K562 (cell line): ENCODE results near the gene PEPD. TPM values are rescaled to one million over a fixed set of nuclear protein-coding genes. Genes with fewer than 3 reads are reported as not detected.

Experiments
- ATAC-seq: fragments of 200-7000 bp; cut with Tn5 transposase; 3 replicates; pipeline ENCODE4 v1.9.1; 2020; ENCODE audit warnings: moderate library complexity
- BruUV-seq: library from RNA; stranded (reverse); fragments of 400-500 nt; replicated peaks from 2 replicates; lab custom pipeline; 2021; lab: Mats Ljungman, UMichigan
- CTCF ChIA-PET: fragments of 300-600 bp; formaldehyde crosslinking; extraction: SDS; loops from one replicate; lab custom pipeline; 2021; ENCODE audit warnings: low intra/inter-chr PET ratio; lab: Yijun Ruan, JAX
- POLR2A ChIA-PET: fragments of 300-600, 350-650 bp; sonication (Branson Sonifier 250); formaldehyde crosslinking; extraction: SDS; loops from one replicate; lab custom pipeline; 2021; ENCODE audit warnings: antibody characterized with exemption, inconsistent platforms; lab: Yijun Ruan, JAX
- DNase-seq, 4 experiments: peaks; one replicate each; pipeline versions ENCODE4 v3.0.0 to v3.0.0-alpha.2; 2011 to 2018; ENCODE audit warnings: low spot score in 3 of 4, mixed read lengths in 3 of 4; ENCODE audit errors: extremely low read depth in 1 of 4
- FAIRE-seq: peaks from 2 replicates; lab custom pipeline; 2011; peaks lifted over from hg19 to GRCh38; lab: Jason Lieb, UNC
- H2AFZ ChIP-seq: 2 replicates; pipeline ENCODE4 v1.6.0; 2011; ENCODE audit warnings: low read depth, low read length, control low read depth, inconsistent platforms
- H3K27ac ChIP-seq: fragments of 200-600 bp; 3 replicates; pipeline ENCODE4 v1.8.0; 2011; ENCODE audit warnings: low read depth, mild to moderate bottlenecking, control low read depth, inconsistent platforms, low read length, moderate library complexity, mixed read lengths; ENCODE audit errors: extremely low read depth
- H3K27me3 ChIP-seq, 2 experiments: fragments of 300-600 bp in 1 of 2; 2 replicates in 1 of 2; 3 replicates in 1 of 2; pipeline versions ENCODE4 v1.6.0 to v1.8.0; 2011; ENCODE audit warnings: inconsistent platforms in 2 of 2, low read length in 2 of 2, mild to moderate bottlenecking in 1 of 2, mixed read lengths in 1 of 2, moderate library complexity in 1 of 2; ENCODE audit not compliant: control insufficient read depth in 2 of 2, insufficient read depth in 2 of 2
- H3K36me3 ChIP-seq: fragments of 300-600 bp; 3 replicates; pipeline ENCODE4 v1.8.0; 2011; ENCODE audit warnings: mild to moderate bottlenecking, low read length, inconsistent platforms; ENCODE audit not compliant: control insufficient read depth, insufficient read depth
- H3K4me1 ChIP-seq, 2 experiments: fragments of 200-600 bp in 1 of 2; replicated peaks in 1 of 2; 2 replicates in 1 of 2; 3 replicates in 1 of 2; pipeline versions ENCODE4 v1.5.1 to v1.8.0; 2011; ENCODE audit warnings: inconsistent platforms in 2 of 2, low read length in 2 of 2, mild to moderate bottlenecking in 1 of 2, mixed read lengths in 1 of 2, moderate library complexity in 1 of 2; ENCODE audit not compliant: control insufficient read depth in 2 of 2, insufficient read depth in 2 of 2
- H3K4me2 ChIP-seq: 2 replicates; pipeline ENCODE4 v1.6.1; 2011; ENCODE audit warnings: low read length, control low read depth, inconsistent platforms, mixed read lengths; ENCODE audit not compliant: insufficient read depth
- H3K4me3 ChIP-seq: fragments of 200-600 bp; sonication (generic), shearing (Covaris generic); 2 replicates; pipeline ENCODE4 v1.5.1; 2016; ENCODE audit warnings: control low read depth, inconsistent platforms
- H3K79me2 ChIP-seq: fragments of 200-600 bp; 3 replicates; pipeline ENCODE4 v1.8.0; 2011; ENCODE audit warnings: low read length, inconsistent platforms; ENCODE audit not compliant: control insufficient read depth, insufficient read depth
- H3K9ac ChIP-seq, 2 experiments: 2 replicates each; pipeline versions ENCODE4 v1.6.0 to v1.6.1; 2011; ENCODE audit warnings: low read depth in 2 of 2, low read length in 2 of 2, control low read depth in 1 of 2, inconsistent platforms in 1 of 2, mild to moderate bottlenecking in 1 of 2, mixed read lengths in 1 of 2; ENCODE audit not compliant: insufficient read depth in 1 of 2
- H3K9me1 ChIP-seq: one replicate; pipeline ENCODE4 v1.6.0; 2011; ENCODE audit warnings: inconsistent platforms, mild to moderate bottlenecking, low read length, moderate library complexity; ENCODE audit not compliant: control insufficient read depth, insufficient read depth
- H3K9me3 ChIP-seq: replicated peaks from 2 replicates; pipeline ENCODE4 v1.5.1; 2011; ENCODE audit warnings: low read depth, low read length, inconsistent platforms; ENCODE audit not compliant: control insufficient read depth, insufficient read depth
- H4K20me1 ChIP-seq: replicated peaks from 2 replicates; pipeline ENCODE4 v1.6.1; 2011; ENCODE audit warnings: low read length, inconsistent platforms, mixed read lengths; ENCODE audit not compliant: control insufficient read depth, insufficient read depth
- CC2D1A ChIP-seq: fragments of 450-650 bp; IDR thresholded peaks from 2 replicates; pipeline ENCODE4 v1.6.1; 2017; ENCODE audit warnings: mild to moderate bottlenecking
- E2F8 ChIP-seq: fragments of 450-650 bp; IDR thresholded peaks from 2 replicates; pipeline ENCODE4 v1.7.1; 2018; ENCODE audit warnings: mild to moderate bottlenecking, low read depth; ENCODE audit not compliant: partially characterized antibody
- NUFIP1 ChIP-seq: fragments of 450-650 bp; IDR thresholded peaks from 2 replicates; pipeline ENCODE4 v1.6.1; 2018; ENCODE audit not compliant: partially characterized antibody
- PHTF2 ChIP-seq: fragments of 250-450 bp; sonication (Bioruptor Pico); IDR thresholded peaks from 2 replicates; pipeline ENCODE4 v1.5.0; 2021; ENCODE audit warnings: mild to moderate bottlenecking
- THRA ChIP-seq: fragments of 450-650 bp; IDR thresholded peaks from 2 replicates; pipeline ENCODE4 v1.6.1; 2017; ENCODE audit warnings: mild to moderate bottlenecking, moderate library complexity
- ZNF12 ChIP-seq: sonication (generic); formaldehyde crosslinking; IDR thresholded peaks from 2 replicates; pipeline ENCODE4 v1.4.0; 2020; ENCODE audit warnings: mild to moderate bottlenecking, missing genetic modification reagents
- ZNF212 ChIP-seq: fragments of 450-650 bp; formaldehyde crosslinking; IDR thresholded peaks from 2 replicates; pipeline ENCODE4 v1.4.0; 2020; ENCODE audit warnings: mild to moderate bottlenecking
- WGBS: fragments of 100-300 bp; shearing (Covaris generic); methylation state at CpG from one replicate; pipeline ENCODE4 v1.1.6; 2016; ENCODE audit warnings: low coverage, mixed read lengths; ENCODE audit not compliant: insufficient coverage; ENCODE audit errors: missing lambda C conversion rate; 5-methylcytosine and 5-hydroxymethylcytosine counted together
- in situ Hi-C: fragments of 300-500 bp; cut with MboI; formaldehyde crosslinking; loops from 4 replicates; pipeline ENCODE4 v1.15.0; 2018; ENCODE audit warnings: inconsistent platforms, mixed read lengths
- intact Hi-C: fragments of 100-400 bp; cut with micrococcal nuclease; formaldehyde crosslinking; loops from 2 replicates; pipeline ENCODE4 v1.14.2; 2022
- polyA plus RNA-seq, 8 experiments: library from polyadenylated mRNA; depleted of rRNA in 4 of 8; stranded (reverse) in 5 of 8; unstranded in 3 of 8; fragments of >200 nt; fragmentation: Nextera tagmentation in 2 of 8; fragmentation: Illumina TruSeq in 1 of 8; extraction: Ambion mirVana in 2 of 8; extraction: Trizol in 1 of 8; gene quantifications; 2 replicates each; pipeline versions ENCODE4 v1.2.1 to v1.2.3, GENCODE V29; 2011 to 2014; ENCODE audit warnings: inconsistent platforms in 1 of 8, missing spikeins in 1 of 8
- total RNA-seq, 7 experiments: library from RNA; depleted of rRNA in 6 of 7; stranded (reverse); fragments of >200 nt in 6 of 7; fragmentation: Illumina TruSeq in 2 of 7; extraction: Trizol in 2 of 7; gene quantifications; 2 replicates each; pipeline versions ENCODE4 v1.2.1 to v1.2.3, GENCODE V29; 2011 to 2021; ENCODE audit warnings: low replicate concordance in 1 of 7

Gene PEPD
- total and polyA plus RNA-seq, 9 of the 15 experiments (the other 6 are each of a cell fraction or from before 2014, with no cell fraction given): 1.3 to 19.2 (median 16.0) TPM

DNA sequence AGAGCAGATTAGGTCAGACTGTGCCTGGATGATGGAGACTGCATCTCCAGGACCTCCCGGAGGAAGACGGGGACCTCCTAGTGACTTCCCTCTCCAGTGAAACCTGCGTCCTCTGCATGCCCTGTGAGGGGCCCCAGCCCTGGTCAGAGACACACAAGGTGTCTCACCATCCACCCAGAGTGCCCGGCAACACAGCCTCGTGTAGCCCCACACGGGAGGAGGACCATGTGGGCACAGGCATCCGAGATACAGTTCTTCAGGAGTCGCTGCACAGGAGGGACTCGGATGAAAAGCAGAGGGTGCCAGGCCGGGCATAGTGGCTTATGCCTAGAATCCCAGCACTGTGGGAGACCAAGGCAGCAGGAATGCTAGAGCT is 64.8 kb downstream of the PEPD start:
- POLR2A ChIA-PET: interaction anchor here (0.7 kb wide), 1 partner anchor 1385 kb away, joined by 5 read pairs; no protein-coding TSS in a partner anchor
- 8% methylated on average over 10 of the region's 10 CpGs for WGBS
- Histone ChIP-seq H3K79me2 (no peaks in the 10 kb centered on the region), H3K9me3 (no peaks in the 10 kb centered on the region), H3K27ac (no peak overlapping the region), H3K4me3 (no peak overlapping the region), H3K4me1 (no peaks in the 10 kb centered on the region; a peak in 1 of 5 replicates), H2AFZ (no peak overlapping the region), H3K9me1 (no peaks in the 10 kb centered on the region), H3K9ac (no peak overlapping the region), H3K27me3 (peaks cover 0 to 31% of the 10 kb centered on the region in 2 experiments; a peak in 2 of 5 replicates), H3K36me3 (no peaks in the 10 kb centered on the region; the same call in 2 of the 3 replicates), H3K4me2 (no peak overlapping the region), H4K20me1 (0 out of 2 replicates have a peak, but pooled peaks cover 8% of the 10 kb centered on the region)
- no peak for ATAC-seq
- intact Hi-C loops (no loop called here), in situ Hi-C loops (no loop called here)
- no TSS peak for BruUV-seq
- no peak for FAIRE-seq
- CTCF ChIA-PET: no interaction called here
- no peak for TF ChIP-seq E2F8
- TF ChIP-seq CC2D1A: no peak
- no peak for TF ChIP-seq NUFIP1
- TF ChIP-seq ZNF12 (CRISPR knock-in tag): no peak
- no peak for TF ChIP-seq THRA
- TF ChIP-seq PHTF2 (CRISPR knock-in tag): no peak
- TF ChIP-seq ZNF212 (CRISPR knock-in tag): no peak
- no peak for DNase-seq
